GM12892 (cell line): Measurements from ENCODE around the gene HCCS. TPM values are rescaled to one million over a fixed set of nuclear protein-coding genes. Genes with fewer than 3 reads are reported as not detected.

Source experiments
- DNase-seq: peaks from one replicate; pipeline ENCODE4 v3.0.0; 2011; ENCODE audit not compliant: insufficient read length
- FAIRE-seq: peaks from 2 replicates; lab custom pipeline; 2011; peaks lifted over from hg19 to GRCh38; lab: Jason Lieb, UNC
- POLR2A ChIP-seq: IDR thresholded peaks from 2 replicates; pipeline ENCODE4 v1.6.1; 2011; ENCODE audit warnings: low read depth, low read length, control low read depth
- POLR2AphosphoS5 ChIP-seq: IDR thresholded peaks from 2 replicates; pipeline ENCODE4 v1.6.1; 2011; ENCODE audit warnings: low read depth, low read length, control low read depth
- TAF1 ChIP-seq: IDR thresholded peaks from 2 replicates; pipeline ENCODE4 v1.6.1; 2011; ENCODE audit warnings: low read depth, mild to moderate bottlenecking, control low read depth, low read length, borderline replicate concordance
- polyA plus RNA-seq: library from polyadenylated mRNA; unstranded; fragments of >200 nt; gene quantifications from one replicate; pipeline ENCODE4 v1.2.1, GENCODE V29; 2012; ENCODE audit warnings: missing spikeins, inconsistent platforms; ENCODE audit not compliant: missing spikeins

The HCCS gene
- polyA plus RNA-seq: 25.2 TPM

DNA sequence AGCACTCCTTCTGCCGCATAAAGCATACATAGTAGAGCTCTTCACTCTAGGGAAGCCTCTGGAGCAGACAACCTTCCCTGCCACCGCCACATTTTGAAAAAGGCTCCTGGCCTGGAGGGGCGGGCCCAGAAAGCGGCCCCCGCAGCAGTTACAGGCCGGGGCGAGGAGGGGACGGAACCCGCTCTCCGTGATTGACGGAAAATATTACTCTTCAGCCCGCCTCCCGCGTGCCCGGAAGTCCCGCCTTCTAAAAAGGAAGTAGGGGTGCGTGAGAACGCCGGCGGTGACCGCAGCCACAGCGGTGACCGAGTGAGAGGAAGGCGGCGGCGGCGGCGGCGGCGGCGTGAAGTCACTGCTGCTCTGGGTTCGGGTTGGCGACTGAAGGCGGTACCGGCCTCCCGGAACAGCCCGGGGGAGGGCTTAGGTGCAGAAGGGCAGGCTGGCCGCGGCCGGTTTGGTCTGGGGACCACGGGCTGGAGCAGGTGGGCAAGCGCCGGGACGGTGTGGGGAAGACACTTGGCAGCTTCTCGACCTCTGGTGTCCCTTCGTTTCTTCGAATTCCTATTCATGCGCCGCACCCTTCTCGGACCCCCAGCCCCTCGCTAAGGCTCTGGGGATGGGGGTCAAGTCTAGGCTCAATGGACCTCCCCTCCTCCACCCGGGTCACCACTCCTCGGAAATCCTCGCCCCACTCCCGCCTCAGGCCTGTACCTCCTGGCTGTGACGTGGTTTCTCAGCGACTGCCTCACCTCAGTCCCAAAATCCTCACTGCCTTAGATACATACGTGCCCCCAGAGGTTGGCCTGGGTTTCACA, at the start of gene HCCS:
HCCS (plus strand) TSS at position 296 of the 815 bp plus-strand sequence. CDS start 729 bp downstream, outside the sequence.
- FAIRE-seq (peak; percentile 79), DNase-seq (peak; percentile 37)
- TF ChIP-seq POLR2A (peak; percentile 60; the same call in 1 of the 2 replicates), TAF1 (peak; percentile 14; the same call in 1 of the 2 replicates), POLR2AphosphoS5 (peak; percentile 47; the same call in 1 of the 2 replicates)

DNA sequence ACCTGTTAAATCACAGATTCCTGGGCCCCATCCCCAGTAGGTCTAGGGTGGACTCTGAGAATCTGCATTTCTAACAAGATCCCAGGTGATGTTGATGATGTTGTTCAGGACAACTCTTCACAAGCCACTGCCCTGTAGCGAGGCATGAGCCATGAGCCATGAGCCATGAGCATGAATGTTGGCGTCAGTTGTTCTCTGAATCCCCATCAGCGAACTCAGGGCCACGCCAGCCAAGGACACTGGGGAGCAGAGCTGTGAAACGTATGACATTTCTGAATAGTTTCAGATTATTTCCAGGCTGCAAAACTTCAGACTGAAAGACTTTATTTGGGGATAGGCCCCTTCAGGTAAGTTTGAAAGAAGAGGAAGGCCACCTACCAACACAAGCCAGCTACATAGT, 46.9 kb upstream of the HCCS start:
- TF ChIP-seq POLR2AphosphoS5 (no peak), TAF1 (no peak), POLR2A (no peak)
- DNase-seq (no peak), FAIRE-seq (no peak)

DNA sequence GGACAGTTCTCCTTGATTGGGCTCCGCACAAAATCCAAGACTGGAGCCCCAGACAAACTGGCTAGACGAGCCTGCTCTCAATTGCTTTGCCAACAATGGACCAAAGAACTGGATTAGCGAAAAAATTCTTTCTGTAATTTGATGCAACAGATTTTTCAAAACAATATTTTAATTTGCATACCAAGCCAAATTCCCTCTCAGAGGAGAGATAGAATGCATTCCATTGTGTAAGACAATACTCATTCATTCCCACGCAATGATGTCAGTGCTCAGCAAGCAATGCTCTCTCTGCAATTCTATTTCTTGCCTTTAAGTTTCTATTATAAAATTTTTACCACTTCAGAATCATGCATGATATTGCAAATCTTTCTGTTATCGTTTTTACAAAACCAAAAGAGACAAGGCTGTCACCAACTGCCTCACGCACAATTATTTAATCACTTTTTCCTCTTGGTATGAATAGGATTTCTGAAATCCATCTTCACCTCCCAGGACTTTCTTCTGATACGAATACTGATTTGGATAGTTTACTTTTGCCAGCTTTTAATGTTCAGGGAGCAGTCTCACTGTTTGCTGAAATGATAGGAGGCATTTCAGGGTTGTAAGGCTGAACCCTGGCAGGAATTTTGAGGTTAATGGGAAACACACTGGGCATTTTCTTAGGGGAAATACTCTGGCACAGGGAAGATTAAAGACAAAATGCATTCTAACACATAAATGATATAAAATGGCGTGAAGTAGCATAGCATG, 46.1 kb upstream of the HCCS start:
- no peak for TF ChIP-seq POLR2A
- no peak for TF ChIP-seq TAF1
- TF ChIP-seq POLR2AphosphoS5: no peak
- no peak for FAIRE-seq
- no peak for DNase-seq

DNA sequence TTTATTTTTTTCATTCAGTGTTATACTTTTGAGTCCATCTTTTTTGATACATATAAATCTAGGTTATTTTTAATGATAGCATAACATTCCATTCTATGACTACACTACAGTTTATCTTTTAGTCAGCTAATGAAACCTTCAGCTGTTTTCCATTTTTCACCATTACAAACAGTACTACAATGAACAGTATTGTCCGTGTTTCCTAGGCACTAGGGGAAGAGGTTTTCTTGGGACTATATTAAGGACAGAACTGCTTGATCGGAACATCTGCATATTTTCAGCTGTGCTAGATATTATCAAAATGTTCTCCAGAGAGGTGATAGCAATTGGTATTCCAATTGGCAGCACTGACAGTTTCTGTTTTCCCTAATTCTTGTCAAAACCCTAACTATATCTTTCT, 44.3 kb upstream of the HCCS start:
- FAIRE-seq (no peak), DNase-seq (no peak)
- no peak for TF ChIP-seq POLR2AphosphoS5
- no peak for TF ChIP-seq TAF1

DNA sequence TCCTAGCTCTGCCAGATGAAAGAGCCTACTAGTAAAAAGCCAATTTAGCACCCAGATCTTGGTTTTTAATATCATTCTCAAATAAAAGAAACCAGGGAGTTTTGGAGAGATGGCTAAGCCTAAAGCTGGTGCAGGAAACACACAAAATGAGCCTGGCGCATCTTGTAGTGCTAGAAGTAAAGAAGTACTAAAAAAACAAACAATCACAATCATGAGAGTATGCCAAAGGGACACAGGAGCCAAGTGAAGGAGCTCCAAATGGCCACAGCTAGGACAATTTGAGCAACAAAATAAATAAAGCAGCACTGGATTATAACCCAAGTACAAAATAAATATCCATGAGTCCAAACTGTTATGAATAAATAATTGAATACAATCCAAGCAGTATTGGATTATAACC, 37.8 kb upstream of the HCCS start:
- no peak for FAIRE-seq
- no peak for TF ChIP-seq POLR2A
- no peak for TF ChIP-seq TAF1
- TF ChIP-seq POLR2AphosphoS5: no peak

DNA sequence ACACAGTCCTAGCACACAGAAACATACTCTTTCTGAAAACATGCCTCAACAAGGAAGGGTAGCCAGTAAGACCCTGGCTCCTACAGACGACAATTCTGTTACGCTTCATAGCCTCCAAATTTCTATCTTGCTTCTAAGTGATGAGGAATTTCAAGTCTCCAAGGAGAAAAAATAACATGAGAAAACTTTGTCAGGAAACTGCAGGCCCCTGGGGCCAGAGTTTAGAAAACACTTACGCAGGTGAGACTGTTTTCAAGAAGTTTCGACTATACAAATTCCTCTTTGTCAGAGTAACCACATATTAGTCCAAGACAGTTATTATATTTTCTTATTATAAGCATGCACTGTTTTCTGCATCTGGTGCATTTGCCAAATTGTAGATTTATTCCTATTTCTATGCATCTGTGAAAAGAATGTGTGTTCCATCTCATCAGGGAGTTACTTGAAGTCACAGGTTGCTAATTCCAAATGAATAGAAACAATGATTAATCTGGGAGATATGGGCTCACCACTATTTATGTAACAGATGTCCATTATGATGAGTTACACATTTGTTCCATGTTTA, 30.3 kb upstream of the HCCS start:
- FAIRE-seq (no peak), DNase-seq (no peak)
- TF ChIP-seq TAF1 (no peak), POLR2A (no peak), POLR2AphosphoS5 (no peak)

More for the DNA sequence above, 37.8 kb upstream of the HCCS start:
- DNase-seq: no peak

DNA sequence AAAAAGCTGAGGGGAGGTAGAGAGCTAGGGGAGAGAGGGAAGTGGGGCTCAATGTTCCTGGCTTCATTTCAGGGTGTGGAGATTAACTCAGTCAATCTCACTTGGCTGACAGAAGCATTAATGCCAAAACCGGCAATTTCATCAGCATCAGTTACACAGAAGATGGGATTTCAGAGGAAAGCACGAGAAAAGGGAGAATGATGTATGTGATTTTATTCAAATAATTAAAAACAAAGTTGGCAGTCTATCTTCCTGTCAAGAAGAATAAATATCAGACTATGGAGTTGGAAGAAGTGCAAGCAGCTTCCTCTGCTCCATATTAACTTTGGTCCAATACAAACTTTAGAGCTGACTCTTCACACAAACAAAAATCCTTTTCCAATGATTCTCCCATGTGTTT, 29.6 kb upstream of the HCCS start:
- FAIRE-seq (no peak), DNase-seq (no peak)
- TF ChIP-seq TAF1 (no peak), POLR2A (no peak), POLR2AphosphoS5 (no peak)

DNA sequence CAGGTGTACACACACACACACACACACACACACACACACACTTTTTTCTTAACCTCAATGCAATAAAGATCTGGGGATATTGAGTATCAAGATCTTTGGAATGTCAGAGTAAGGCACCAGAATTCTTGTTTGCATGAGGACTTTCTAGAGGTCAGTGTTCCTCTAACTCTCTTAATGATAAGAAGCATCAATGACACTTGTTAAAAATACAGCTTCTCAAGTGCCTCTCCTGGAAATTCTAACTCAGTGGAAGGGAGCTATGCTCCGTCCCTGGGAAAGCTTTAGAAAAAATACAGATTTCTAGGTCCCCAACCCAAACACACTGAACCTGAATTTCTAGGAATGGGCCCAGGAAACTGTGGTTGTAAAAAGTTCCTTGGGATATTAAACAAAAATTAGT, 25.8 kb upstream of the HCCS start:
- TF ChIP-seq POLR2AphosphoS5 (no peak), POLR2A (no peak), TAF1 (no peak)
- no peak for FAIRE-seq
- DNase-seq: no peak

DNA sequence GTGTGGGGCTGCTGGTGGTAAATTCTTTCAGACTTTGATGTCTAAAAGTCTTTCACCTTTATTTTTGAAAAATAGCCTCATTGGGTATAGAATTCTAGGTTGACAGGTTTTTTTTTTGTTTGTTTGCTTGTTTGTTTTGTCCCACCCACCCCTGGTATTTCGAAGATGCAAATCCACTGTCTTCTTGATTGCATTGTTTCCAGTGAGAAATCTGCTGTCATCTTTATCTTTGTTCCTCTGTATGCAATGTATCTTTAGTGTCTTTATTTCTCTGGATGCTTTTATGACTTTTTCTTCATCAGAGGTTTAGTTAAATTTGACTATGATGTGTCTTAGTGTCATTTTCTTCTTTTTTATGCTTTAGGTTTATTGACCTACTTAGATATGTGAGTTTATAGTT, 21.3 kb upstream of the HCCS start:
- TF ChIP-seq TAF1 (no peak), POLR2A (no peak), POLR2AphosphoS5 (no peak)
- DNase-seq (no peak), FAIRE-seq (no peak)

DNA sequence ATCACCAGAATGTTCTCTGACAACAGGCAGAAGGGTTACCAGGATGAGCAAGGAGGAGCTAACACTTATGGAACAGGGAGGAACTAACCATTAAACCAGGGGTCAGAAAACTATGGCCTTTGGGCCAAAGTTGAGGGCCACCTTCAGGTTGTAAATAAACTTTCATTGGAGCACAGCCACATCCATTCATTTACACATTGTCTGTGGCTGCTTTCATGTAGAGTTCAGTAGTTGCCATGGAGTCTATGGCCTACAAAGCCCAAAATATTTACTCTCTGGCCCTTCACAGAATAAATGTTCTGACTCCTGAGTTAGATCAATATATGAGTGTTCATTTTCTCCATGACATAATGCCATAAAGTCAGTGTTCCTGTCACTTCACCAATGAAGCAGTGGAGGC, 13.2 kb upstream of the HCCS start:
- FAIRE-seq (no peak), DNase-seq (no peak)
- TF ChIP-seq POLR2AphosphoS5: no peak

DNA sequence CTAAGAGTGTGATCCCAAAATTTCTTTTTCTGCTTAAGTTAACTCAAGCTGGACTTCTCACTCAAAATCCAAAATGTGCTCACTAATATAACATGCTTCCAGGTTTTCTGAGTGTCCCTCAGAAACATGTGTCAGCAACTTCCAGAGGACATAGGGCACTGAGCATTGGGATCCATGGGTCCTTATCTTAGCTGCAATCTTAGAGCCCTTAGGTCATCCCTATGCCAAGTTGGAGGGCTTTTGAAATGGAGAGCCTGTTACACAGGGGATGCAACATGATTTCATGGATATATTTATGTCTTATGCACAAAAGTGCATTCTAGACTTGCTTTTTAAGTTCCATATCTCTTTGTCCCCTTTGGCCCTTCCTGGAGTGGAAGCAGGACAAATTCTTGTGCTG, 11.7 kb upstream of the HCCS start:
- TF ChIP-seq TAF1: no peak
- TF ChIP-seq POLR2A: no peak
- TF ChIP-seq POLR2AphosphoS5: no peak
- no peak for DNase-seq
- FAIRE-seq: no peak

DNA sequence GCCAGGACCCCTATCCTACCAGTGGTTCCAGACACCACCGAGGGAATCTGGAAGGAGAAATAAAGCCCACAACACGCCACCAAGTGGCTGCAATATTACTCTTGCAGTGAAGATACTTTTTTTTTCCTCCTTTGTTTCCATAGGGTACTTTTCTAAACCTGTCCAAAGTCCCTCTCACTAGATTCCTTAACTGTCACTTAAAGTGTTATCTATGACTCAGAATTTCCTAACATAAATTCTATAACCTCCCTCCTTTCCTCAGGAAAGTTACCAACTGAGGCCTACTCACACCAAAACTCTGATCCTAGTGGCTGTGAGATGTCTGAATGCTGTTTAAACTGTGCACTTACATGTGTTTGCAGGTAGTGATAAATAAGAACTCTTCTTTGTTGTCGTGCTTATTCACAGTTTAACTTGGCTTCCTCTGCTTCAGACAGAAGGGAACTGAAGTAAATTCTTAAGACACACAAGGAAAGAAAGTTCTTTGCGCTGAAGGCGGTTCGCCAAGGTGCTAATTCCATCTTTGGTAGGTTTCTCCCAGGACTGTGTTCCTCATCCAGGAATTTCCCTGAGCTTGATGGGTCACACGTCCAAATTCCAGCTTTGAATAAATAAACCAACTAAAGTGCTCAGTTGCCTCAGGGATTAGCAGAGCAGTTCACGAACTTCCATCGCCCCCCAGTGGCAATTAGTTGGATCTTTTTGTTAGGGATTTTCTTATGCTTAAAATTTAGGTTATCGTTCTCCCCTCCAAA, 10.7 kb upstream of the HCCS start:
- DNase-seq (no peak), FAIRE-seq (no peak)

More for the DNA sequence above, 10.7 kb upstream of the HCCS start:
- TF ChIP-seq POLR2AphosphoS5 (no peak), POLR2A (no peak), TAF1 (no peak)
